GM12878 (cell line): Measurements from ENCODE around the gene MS4A6E. TPM values are rescaled to one million over a fixed set of nuclear protein-coding genes. Genes with fewer than 3 reads are reported as not detected.

Experiments used
- BHLHE40 ChIP-seq, 2 experiments: fragments of 450-650 bp in 1 of 2; IDR thresholded peaks; 2 replicates each; pipeline ENCODE4 v1.6.1; 2011 to 2017; ENCODE audit warnings: low read depth in 2 of 2, borderline replicate concordance in 1 of 2, improper control_type of control experiment in 1 of 2, low read length in 1 of 2, mild to moderate bottlenecking in 1 of 2
- DPF2 ChIP-seq: fragments of 450-650 bp; IDR thresholded peaks from 2 replicates; pipeline ENCODE4 v1.6.1; 2017; ENCODE audit warnings: mild to moderate bottlenecking
- EED ChIP-seq: sonication (generic); IDR thresholded peaks from 2 replicates; pipeline ENCODE4 v1.6.1; 2016; ENCODE audit warnings: antibody characterized with exemption, low read depth
- EP300 ChIP-seq, 2 experiments: fragments of 150-350 bp in 1 of 2; IDR thresholded peaks; 2 replicates each; pipeline ENCODE4 v1.6.1; 2011 to 2012; ENCODE audit warnings: low read depth in 2 of 2, low read length in 2 of 2, borderline replicate concordance in 1 of 2, improper control_type of control experiment in 1 of 2, inconsistent platforms in 1 of 2; ENCODE audit not compliant: control insufficient read depth in 1 of 2
- HDAC6 ChIP-seq: fragments of 200-600 bp; sonication (generic); IDR thresholded peaks from one replicate; pipeline ENCODE4 v1.8.0; 2017; ENCODE audit warnings: antibody characterized with exemption; ENCODE audit not compliant: unreplicated experiment
- JUNB ChIP-seq: IDR thresholded peaks from 2 replicates; pipeline ENCODE4 v1.6.1; 2016; ENCODE audit warnings: antibody characterized with exemption, mild to moderate bottlenecking
- PAX5 ChIP-seq: IDR thresholded peaks from 2 replicates; pipeline ENCODE4 v1.6.1; 2011; ENCODE audit warnings: low read depth, low read length, borderline replicate concordance
- SMC3 ChIP-seq: IDR thresholded peaks from 2 replicates; pipeline ENCODE4 v1.6.1; 2011; ENCODE audit warnings: low read length, improper control_type of control experiment, borderline replicate concordance
- SP1 ChIP-seq: IDR thresholded peaks from one replicate; pipeline ENCODE4 v1.6.1; 2011; ENCODE audit warnings: low read depth, low read length
- SPI1 ChIP-seq: IDR thresholded peaks from 2 replicates; pipeline ENCODE4 v1.6.1; 2011; ENCODE audit warnings: low read depth, mild to moderate bottlenecking, low read length, moderate library complexity, borderline replicate concordance; ENCODE audit not compliant: insufficient read depth
- SREBF1 ChIP-seq: IDR thresholded peaks from 2 replicates; pipeline ENCODE4 v1.6.1; 2012; ENCODE audit warnings: mild to moderate bottlenecking, low read length
- SREBF2 ChIP-seq: IDR thresholded peaks from 2 replicates; pipeline ENCODE4 v1.6.1; 2012; ENCODE audit warnings: mild to moderate bottlenecking, low read length
- TCF12 ChIP-seq: IDR thresholded peaks from 2 replicates; pipeline ENCODE4 v1.6.1; 2011; ENCODE audit warnings: low read depth, mild to moderate bottlenecking, low read length
- ZBED1 ChIP-seq: IDR thresholded peaks from 2 replicates; pipeline ENCODE4 v1.6.1; 2016; ENCODE audit warnings: borderline replicate concordance
- polyA plus RNA-seq, 11 experiments: library from polyadenylated mRNA; depleted of rRNA in 4 of 11; unstranded in 6 of 11; stranded (reverse) in 5 of 11; fragments of >200 nt; fragmentation: Nextera tagmentation in 4 of 11; fragmentation: Illumina TruSeq in 1 of 11; extraction: Ambion mirVana in 4 of 11; extraction: Trizol in 1 of 11; gene quantifications; 1 replicate in 1 of 11; 2 replicates in 10 of 11; pipeline versions ENCODE4 v1.2.1 to v1.2.3, GENCODE V29; 2011 to 2016; ENCODE audit warnings: inconsistent platforms in 2 of 11, missing spikeins in 2 of 11, low read depth in 1 of 11
- total RNA-seq, 4 experiments: library from RNA; depleted of rRNA in 3 of 4; stranded (reverse); fragments of >200 nt in 3 of 4; fragmentation: Illumina TruSeq in 1 of 4; extraction: Trizol in 1 of 4; gene quantifications; 2 replicates each; pipeline versions ENCODE4 v1.2.1 to v1.2.3, GENCODE V29; 2013 to 2021
- TF ChIP-seq, protein P1 (sequence below): IDR thresholded peaks from 2 replicates; pipeline ENCODE4 v1.6.1; 2012; ENCODE audit warnings: improper control_type of control experiment, low read depth, low read length; ENCODE audit not compliant: insufficient replicate concordance
- TF ChIP-seq, protein P2 (sequence below): fragments of 450-650 bp; conservative IDR thresholded peaks from 2 replicates; pipeline ENCODE4 v1.6.1; 2017; ENCODE audit warnings: mild to moderate bottlenecking, moderate library complexity
- TF ChIP-seq, protein P3 (sequence below): IDR thresholded peaks from 2 replicates; pipeline ENCODE4 v1.6.1; 2011; ENCODE audit warnings: borderline replicate concordance, low read depth, mild to moderate bottlenecking, moderate library complexity, low read length; ENCODE audit not compliant: insufficient read depth, poor library complexity, severe bottlenecking
- TF ChIP-seq, protein P4 (sequence below): fragments of 450-650 bp; IDR thresholded peaks from 2 replicates; pipeline ENCODE4 v1.6.1; 2018; ENCODE audit warnings: mild to moderate bottlenecking, low read depth, moderate library complexity; ENCODE audit not compliant: partially characterized antibody

Gene MS4A6E
- total and polyA plus RNA-seq, 10 of the 15 experiments (the other 5 are each of a cell fraction or from before 2014, with no cell fraction given), result 0.14 to 0.86 (median 0.47) TPM; not detected in 5

DNA sequence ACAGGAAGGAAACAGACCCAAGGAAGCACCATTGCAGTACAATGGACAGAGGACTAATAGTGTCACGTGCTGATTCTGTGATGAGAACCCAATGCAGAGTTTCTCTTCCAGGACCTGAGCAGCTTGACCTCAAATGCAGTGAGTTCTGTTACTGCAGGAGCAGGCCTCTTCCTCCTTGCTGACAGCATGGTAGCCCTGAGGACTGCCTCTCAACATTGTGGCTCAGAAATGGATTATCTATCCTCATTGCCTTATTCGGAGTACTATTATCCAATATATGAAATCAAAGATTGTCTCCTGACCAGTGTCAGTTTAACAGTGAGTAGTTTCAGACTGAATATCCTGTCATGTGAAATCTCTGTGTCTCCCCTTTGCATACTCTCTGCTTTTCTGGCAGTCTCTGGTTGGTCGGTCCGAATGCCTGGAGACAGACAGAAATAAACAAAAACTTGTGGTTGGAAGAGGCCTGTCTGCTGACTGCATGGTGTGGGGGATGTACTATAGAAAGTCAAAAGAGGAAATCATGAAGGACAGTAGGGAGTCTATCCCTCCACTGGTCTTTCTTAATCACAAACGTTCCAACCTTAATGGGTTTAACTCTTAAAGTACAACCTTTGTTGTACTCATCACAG is 62.3 kb downstream of the MS4A6E start (continued):
- TF ChIP-seq, protein P1, sequence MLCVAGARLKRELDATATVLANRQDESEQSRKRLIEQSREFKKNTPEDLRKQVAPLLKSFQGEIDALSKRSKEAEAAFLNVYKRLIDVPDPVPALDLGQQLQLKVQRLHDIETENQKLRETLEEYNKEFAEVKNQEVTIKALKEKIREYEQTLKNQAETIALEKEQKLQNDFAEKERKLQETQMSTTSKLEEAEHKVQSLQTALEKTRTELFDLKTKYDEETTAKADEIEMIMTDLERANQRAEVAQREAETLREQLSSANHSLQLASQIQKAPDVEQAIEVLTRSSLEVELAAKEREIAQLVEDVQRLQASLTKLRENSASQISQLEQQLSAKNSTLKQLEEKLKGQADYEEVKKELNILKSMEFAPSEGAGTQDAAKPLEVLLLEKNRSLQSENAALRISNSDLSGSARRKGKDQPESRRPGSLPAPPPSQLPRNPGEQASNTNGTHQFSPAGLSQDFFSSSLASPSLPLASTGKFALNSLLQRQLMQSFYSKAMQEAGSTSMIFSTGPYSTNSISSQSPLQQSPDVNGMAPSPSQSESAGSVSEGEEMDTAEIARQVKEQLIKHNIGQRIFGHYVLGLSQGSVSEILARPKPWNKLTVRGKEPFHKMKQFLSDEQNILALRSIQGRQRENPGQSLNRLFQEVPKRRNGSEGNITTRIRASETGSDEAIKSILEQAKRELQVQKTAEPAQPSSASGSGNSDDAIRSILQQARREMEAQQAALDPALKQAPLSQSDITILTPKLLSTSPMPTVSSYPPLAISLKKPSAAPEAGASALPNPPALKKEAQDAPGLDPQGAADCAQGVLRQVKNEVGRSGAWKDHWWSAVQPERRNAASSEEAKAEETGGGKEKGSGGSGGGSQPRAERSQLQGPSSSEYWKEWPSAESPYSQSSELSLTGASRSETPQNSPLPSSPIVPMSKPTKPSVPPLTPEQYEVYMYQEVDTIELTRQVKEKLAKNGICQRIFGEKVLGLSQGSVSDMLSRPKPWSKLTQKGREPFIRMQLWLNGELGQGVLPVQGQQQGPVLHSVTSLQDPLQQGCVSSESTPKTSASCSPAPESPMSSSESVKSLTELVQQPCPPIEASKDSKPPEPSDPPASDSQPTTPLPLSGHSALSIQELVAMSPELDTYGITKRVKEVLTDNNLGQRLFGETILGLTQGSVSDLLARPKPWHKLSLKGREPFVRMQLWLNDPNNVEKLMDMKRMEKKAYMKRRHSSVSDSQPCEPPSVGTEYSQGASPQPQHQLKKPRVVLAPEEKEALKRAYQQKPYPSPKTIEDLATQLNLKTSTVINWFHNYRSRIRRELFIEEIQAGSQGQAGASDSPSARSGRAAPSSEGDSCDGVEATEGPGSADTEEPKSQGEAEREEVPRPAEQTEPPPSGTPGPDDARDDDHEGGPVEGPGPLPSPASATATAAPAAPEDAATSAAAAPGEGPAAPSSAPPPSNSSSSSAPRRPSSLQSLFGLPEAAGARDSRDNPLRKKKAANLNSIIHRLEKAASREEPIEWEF, result peak; percentile 33
- TF ChIP-seq EED, result no peak; the same call in 1 of the 2 replicates
- TF ChIP-seq SPI1, result peak; percentile 75; the same call in 1 of the 2 replicates
- TF ChIP-seq, protein P2, sequence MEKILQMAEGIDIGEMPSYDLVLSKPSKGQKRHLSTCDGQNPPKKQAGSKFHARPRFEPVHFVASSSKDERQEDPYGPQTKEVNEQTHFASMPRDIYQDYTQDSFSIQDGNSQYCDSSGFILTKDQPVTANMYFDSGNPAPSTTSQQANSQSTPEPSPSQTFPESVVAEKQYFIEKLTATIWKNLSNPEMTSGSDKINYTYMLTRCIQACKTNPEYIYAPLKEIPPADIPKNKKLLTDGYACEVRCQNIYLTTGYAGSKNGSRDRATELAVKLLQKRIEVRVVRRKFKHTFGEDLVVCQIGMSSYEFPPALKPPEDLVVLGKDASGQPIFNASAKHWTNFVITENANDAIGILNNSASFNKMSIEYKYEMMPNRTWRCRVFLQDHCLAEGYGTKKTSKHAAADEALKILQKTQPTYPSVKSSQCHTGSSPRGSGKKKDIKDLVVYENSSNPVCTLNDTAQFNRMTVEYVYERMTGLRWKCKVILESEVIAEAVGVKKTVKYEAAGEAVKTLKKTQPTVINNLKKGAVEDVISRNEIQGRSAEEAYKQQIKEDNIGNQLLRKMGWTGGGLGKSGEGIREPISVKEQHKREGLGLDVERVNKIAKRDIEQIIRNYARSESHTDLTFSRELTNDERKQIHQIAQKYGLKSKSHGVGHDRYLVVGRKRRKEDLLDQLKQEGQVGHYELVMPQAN, result no peak
- TF ChIP-seq, protein P3, sequence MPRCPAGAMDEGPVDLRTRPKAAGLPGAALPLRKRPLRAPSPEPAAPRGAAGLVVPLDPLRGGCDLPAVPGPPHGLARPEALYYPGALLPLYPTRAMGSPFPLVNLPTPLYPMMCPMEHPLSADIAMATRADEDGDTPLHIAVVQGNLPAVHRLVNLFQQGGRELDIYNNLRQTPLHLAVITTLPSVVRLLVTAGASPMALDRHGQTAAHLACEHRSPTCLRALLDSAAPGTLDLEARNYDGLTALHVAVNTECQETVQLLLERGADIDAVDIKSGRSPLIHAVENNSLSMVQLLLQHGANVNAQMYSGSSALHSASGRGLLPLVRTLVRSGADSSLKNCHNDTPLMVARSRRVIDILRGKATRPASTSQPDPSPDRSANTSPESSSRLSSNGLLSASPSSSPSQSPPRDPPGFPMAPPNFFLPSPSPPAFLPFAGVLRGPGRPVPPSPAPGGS, result no peak
- no peak for TF ChIP-seq HDAC6
- TF ChIP-seq BHLHE40 (IDR thresholded peaks at IDR 0.05; ENCODE audit: borderline replicate concordance in 1 of 2, low read depth in 2 of 2, low read length in 1 of 2), result peak; percentile 78 to 81
- TF ChIP-seq, protein P4, sequence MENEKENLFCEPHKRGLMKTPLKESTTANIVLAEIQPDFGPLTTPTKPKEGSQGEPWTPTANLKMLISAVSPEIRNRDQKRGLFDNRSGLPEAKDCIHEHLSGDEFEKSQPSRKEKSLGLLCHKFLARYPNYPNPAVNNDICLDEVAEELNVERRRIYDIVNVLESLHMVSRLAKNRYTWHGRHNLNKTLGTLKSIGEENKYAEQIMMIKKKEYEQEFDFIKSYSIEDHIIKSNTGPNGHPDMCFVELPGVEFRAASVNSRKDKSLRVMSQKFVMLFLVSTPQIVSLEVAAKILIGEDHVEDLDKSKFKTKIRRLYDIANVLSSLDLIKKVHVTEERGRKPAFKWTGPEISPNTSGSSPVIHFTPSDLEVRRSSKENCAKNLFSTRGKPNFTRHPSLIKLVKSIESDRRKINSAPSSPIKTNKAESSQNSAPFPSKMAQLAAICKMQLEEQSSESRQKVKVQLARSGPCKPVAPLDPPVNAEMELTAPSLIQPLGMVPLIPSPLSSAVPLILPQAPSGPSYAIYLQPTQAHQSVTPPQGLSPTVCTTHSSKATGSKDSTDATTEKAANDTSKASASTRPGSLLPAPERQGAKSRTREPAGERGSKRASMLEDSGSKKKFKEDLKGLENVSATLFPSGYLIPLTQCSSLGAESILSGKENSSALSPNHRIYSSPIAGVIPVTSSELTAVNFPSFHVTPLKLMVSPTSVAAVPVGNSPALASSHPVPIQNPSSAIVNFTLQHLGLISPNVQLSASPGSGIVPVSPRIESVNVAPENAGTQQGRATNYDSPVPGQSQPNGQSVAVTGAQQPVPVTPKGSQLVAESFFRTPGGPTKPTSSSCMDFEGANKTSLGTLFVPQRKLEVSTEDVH, result no peak
- no peak for TF ChIP-seq SREBF1
- TF ChIP-seq ZBED1, result no peak
- TF ChIP-seq DPF2, result no peak
- peak in 1 of 2 experiments; percentile 88; a peak in 2 of 4 replicates for TF ChIP-seq EP300 (IDR thresholded peaks at IDR 0.05; ENCODE audit: borderline replicate concordance in 1 of 2, control insufficient read depth in 1 of 2, low read depth in 2 of 2, low read length in 2 of 2)
- TF ChIP-seq SP1, result peak; percentile 36
- no peak for TF ChIP-seq JUNB
- TF ChIP-seq SREBF2, result no peak
- 0 out of 2 replicates have a peak, but pooled peaks have one; percentile 21 for TF ChIP-seq PAX5
- no peak for TF ChIP-seq TCF12
- peak; percentile 6; the same call in 1 of the 2 replicates for TF ChIP-seq SMC3
